Kidney (tissue), 14 donors: Measurements from ENCODE around the gene DDX39B. TPM values are rescaled to one million over a fixed set of nuclear protein-coding genes. Genes with fewer than 3 reads are reported as not detected.
"Not testable (repeated sequence)": the region's sequence is repeated elsewhere in the genome, so short reads cannot be mapped to it uniquely, and the experiment has no call there.

Experiments
- DNase-seq, 5 donors: peaks; one replicate each; pipeline ENCODE4 v3.0.0-alpha.2; 2013 to 2020
- FAIRE-seq: peaks from 2 replicates; lab custom pipeline; 2012; peaks lifted over from hg19 to GRCh38; lab: Jason Lieb, UNC
- H3K27ac ChIP-seq, 2 donors: one replicate each; pipeline ENCODE4 v1.7.0; 2013; ENCODE audit warnings: low read depth in 2 of 2, low read length in 2 of 2, inconsistent platforms in 1 of 2
- H3K27me3 ChIP-seq: one replicate; pipeline ENCODE4 v1.7.1; 2013; ENCODE audit warnings: low read length, inconsistent platforms; ENCODE audit not compliant: control insufficient read depth, insufficient read depth
- H3K36me3 ChIP-seq, 3 donors: one replicate each; pipeline versions ENCODE4 v1.7.0 to v1.7.1; 2013; ENCODE audit warnings: low read length in 3 of 3, control low read depth in 1 of 3, inconsistent platforms in 1 of 3; ENCODE audit not compliant: insufficient read depth in 3 of 3, control insufficient read depth in 2 of 3
- H3K4me1 ChIP-seq, 3 donors: one replicate each; pipeline versions ENCODE4 v1.7.0 to v1.7.1; 2013; ENCODE audit warnings: low read length in 3 of 3, inconsistent platforms in 1 of 3, low read depth in 1 of 3; ENCODE audit not compliant: control insufficient read depth in 2 of 3, insufficient read depth in 2 of 3
- H3K4me3 ChIP-seq, 3 donors: one replicate each; pipeline versions ENCODE4 v1.7.0 to v1.8.1; 2013; ENCODE audit warnings: low read length in 3 of 3, control low read depth in 1 of 3, inconsistent platforms in 1 of 3
- H3K9ac ChIP-seq, 3 donors: one replicate each; pipeline versions ENCODE4 v1.7.0 to v1.7.1; 2013; ENCODE audit warnings: low read length in 3 of 3, control low read depth in 1 of 3, inconsistent platforms in 1 of 3
- H3K9me3 ChIP-seq, 3 donors: one replicate each; pipeline versions ENCODE4 v1.7.0 to v1.7.1; 2013; ENCODE audit warnings: low read length in 3 of 3, control low read depth in 1 of 3, inconsistent platforms in 1 of 3; ENCODE audit not compliant: control insufficient read depth in 2 of 3, insufficient read depth in 1 of 3
- CTCF ChIP-seq: IDR thresholded peaks from 3 replicates; pipeline ENCODE4 v1.5.1; 2012; ENCODE audit warnings: mild to moderate bottlenecking, moderate library complexity, borderline replicate concordance; ENCODE audit not compliant: insufficient read depth; ENCODE audit errors: extremely low read depth
- intact Hi-C: fragments of 100-400 bp; cut with DNase I; formaldehyde crosslinking; loops from one replicate; pipeline ENCODE4 v1.11.1; 2022
- polyA plus RNA-seq: library from polyadenylated mRNA; stranded (reverse); fragments of 350-450 nt; fragmentation: Illumina TruSeq; extraction: RNeasy Lipid Tissue Mini Kit (QIAGEN cat#74804); gene quantifications from one replicate; pipeline ENCODE4 v1.2.3, GENCODE V29; 2014; ENCODE audit warnings: low read depth, low replicate concordance; ENCODE audit not compliant: insufficient read depth
- total RNA-seq: library from RNA; stranded (reverse); fragmentation: NEBNext Ultra II Directional; extraction: Animal tissue kit (Norgen Biotek cat#: 25700); gene quantifications from one replicate; pipeline ENCODE4 v1.2.1, GENCODE V29; 2021
- donor health status: control.
- donor health status: control.
- donor health status: control.
- donor health status: control.
- donor health status: control.
- donor health status: DM: yes; HTN: yes; CAD: no.
- donor health status: Normal renal cell carcinoma (clear cell type).

Gene DDX39B
- total and polyA plus RNA-seq, 2 donors from 2014 or later: 183 to 295 TPM

- TF ChIP-seq CTCF: no peak
- intact Hi-C loops: no loop called here
- Histone ChIP-seq H3K4me1 (no peaks in the 10 kb centered on the region), H3K9me3 (no peaks in the 10 kb centered on the region), H3K27ac (no peak overlapping the region), H3K27me3 (peaks cover 8% of the 10 kb centered on the region), H3K36me3 (no peaks in the 10 kb centered on the region), H3K4me3 (no peak overlapping the region), H3K9ac (no peak overlapping the region)
- FAIRE-seq (no peak), DNase-seq (no peak)
Observed at GRCh38 chr6:31502586-31502985, 39.2 kb downstream of the DDX39B start.

GRCh38 chr6:31499648-31500047, 42.2 kb downstream of the DDX39B start:
- H3K4me3 ChIP-seq, H3K4me1 ChIP-seq, H3K9ac ChIP-seq, H3K9me3 ChIP-seq, intact Hi-C loops, H3K27ac ChIP-seq, H3K36me3 ChIP-seq, FAIRE-seq, DNase-seq: not testable (repeated sequence)
- peaks cover 15% of the 10 kb centered on the region for H3K27me3 ChIP-seq

GRCh38 chr6:31498748-31499147, 43.1 kb downstream of the DDX39B start:
- H3K4me3 ChIP-seq: no peak overlapping the region
- no peak for FAIRE-seq
- peaks cover 0 to 3% (median 0%) of the 10 kb centered on the region in 3 donors for H3K4me1 ChIP-seq
- intact Hi-C loops: no loop called here
- no peak overlapping the region for H3K9ac ChIP-seq
- peak in 2 of 5 donors; percentile 14 to 24 for DNase-seq
- H3K36me3 ChIP-seq: no peaks in the 10 kb centered on the region
- TF ChIP-seq CTCF: no peak
- H3K27ac ChIP-seq: no peak overlapping the region
- H3K9me3 ChIP-seq: no peaks in the 10 kb centered on the region
- H3K27me3 ChIP-seq: peaks cover 15% of the 10 kb centered on the region

GRCh38 chr6:31497531-31498476, 44.0 kb downstream of the DDX39B start, which contains the start of gene MICB:
Gene MICB (plus strand): TSS chr6:31498145. CDS start chr6:31498194, 49 bp downstream.
- Histone ChIP-seq H3K9me3 (no peaks in the 10 kb centered on the region), H3K4me1 (peaks cover 0 to 3% (median 2%) of the 10 kb centered on the region in 3 donors), H3K4me3 (peak within 1 kb of the TSS; percentile 56 to 72 (median 71)), H3K9ac (peak within 1 kb of the TSS; percentile 26 to 67 (median 67)), H3K27ac (peak within 1 kb of the TSS in 1 of 2 donors; percentile 79), H3K27me3 (peaks cover 15% of the 10 kb centered on the region), H3K36me3 (no peaks in the 10 kb centered on the region)
- peak; percentile 72 to 90 (median 83) for DNase-seq
- no peak for FAIRE-seq
- intact Hi-C loops: no loop called here
- no peak for TF ChIP-seq CTCF

- H3K4me1 ChIP-seq, intact Hi-C loops, H3K4me3 ChIP-seq, H3K27ac ChIP-seq, DNase-seq, H3K9ac ChIP-seq, FAIRE-seq, H3K36me3 ChIP-seq, H3K9me3 ChIP-seq: not testable (repeated sequence)
- H3K27me3 ChIP-seq: peaks cover 15% of the 10 kb centered on the region
Observed at GRCh38 chr6:31496826-31497225, 45.0 kb downstream of the DDX39B start.
